Astrocyte (in vitro differentiated cells and primary cell): ENCODE measurements around the gene LORICRIN. TPM values are rescaled to one million over a fixed set of nuclear protein-coding genes. Genes with fewer than 3 reads are reported as not detected.

Experiments used
- DNase-seq: peaks from one replicate; pipeline ENCODE4 v3.0.0-alpha.2; 2010; ENCODE audit warnings: low read depth
- FAIRE-seq: peaks from 2 replicates; lab custom pipeline; 2011; peaks lifted over from hg19 to GRCh38; lab: Jason Lieb, UNC
- H2AFZ ChIP-seq: 2 replicates; pipeline ENCODE4 v1.6.0; 2012; ENCODE audit warnings: low read depth, low read length, inconsistent platforms
- H3K27ac ChIP-seq: 2 replicates; pipeline ENCODE4 v1.5.1; 2011; ENCODE audit warnings: low read depth, low read length, inconsistent platforms
- H3K27me3 ChIP-seq: 2 replicates; pipeline ENCODE4 v1.6.0; 2011; ENCODE audit warnings: low read length, inconsistent platforms; ENCODE audit not compliant: insufficient read depth
- H3K36me3 ChIP-seq: 2 replicates; pipeline ENCODE4 v1.5.1; 2011; ENCODE audit warnings: low read length, inconsistent platforms; ENCODE audit not compliant: insufficient read depth
- H3K4me1 ChIP-seq: 2 replicates; pipeline ENCODE4 v1.5.1; 2011; ENCODE audit warnings: low read length, inconsistent platforms; ENCODE audit not compliant: insufficient read depth
- H3K4me2 ChIP-seq: 2 replicates; pipeline ENCODE4 v1.6.0; 2012; ENCODE audit warnings: low read length, inconsistent platforms
- H3K4me3 ChIP-seq: 2 replicates; pipeline ENCODE4 v1.5.1; 2011; ENCODE audit warnings: low read depth, mild to moderate bottlenecking, low read length, inconsistent platforms; ENCODE audit not compliant: insufficient read depth
- H3K79me2 ChIP-seq: 2 replicates; pipeline ENCODE4 v1.6.0; 2012; ENCODE audit warnings: mild to moderate bottlenecking, low read length, inconsistent platforms; ENCODE audit not compliant: insufficient read depth
- H3K9ac ChIP-seq: 2 replicates; pipeline ENCODE4 v1.6.0; 2012; ENCODE audit warnings: mild to moderate bottlenecking, low read length, inconsistent platforms
- H3K9me3 ChIP-seq: 2 replicates; pipeline ENCODE4 v1.5.1; 2012; ENCODE audit warnings: low read depth, mild to moderate bottlenecking, low read length, inconsistent platforms; ENCODE audit not compliant: insufficient read depth
- H4K20me1 ChIP-seq: 2 replicates; pipeline ENCODE4 v1.6.0; 2012; ENCODE audit warnings: low read length, inconsistent platforms; ENCODE audit not compliant: insufficient read depth
- H3K27ac Mint-ChIP-seq: one replicate; pipeline ENCODE4 v1.8.0; 2021; ENCODE audit warnings: mild to moderate bottlenecking, mixed read lengths; ENCODE audit not compliant: unreplicated experiment
- H3K27me3 Mint-ChIP-seq: one replicate; pipeline ENCODE4 v1.8.0; 2021; ENCODE audit warnings: low read depth, mixed read lengths; ENCODE audit not compliant: unreplicated experiment
- H3K36me3 Mint-ChIP-seq: one replicate; pipeline ENCODE4 v1.8.0; 2021; ENCODE audit warnings: low read depth, mixed read lengths; ENCODE audit not compliant: unreplicated experiment
- H3K4me1 Mint-ChIP-seq: one replicate; pipeline ENCODE4 v1.8.0; 2021; ENCODE audit warnings: low read depth, mixed read lengths; ENCODE audit not compliant: unreplicated experiment
- H3K4me3 Mint-ChIP-seq: one replicate; pipeline ENCODE4 v1.8.0; 2021; ENCODE audit warnings: mild to moderate bottlenecking, moderate library complexity, mixed read lengths; ENCODE audit not compliant: unreplicated experiment
- H3K9me3 Mint-ChIP-seq: one replicate; pipeline ENCODE4 v1.8.0; 2021; ENCODE audit warnings: mild to moderate bottlenecking, mixed read lengths; ENCODE audit not compliant: unreplicated experiment
- CTCF ChIP-seq: IDR thresholded peaks from 2 replicates; pipeline ENCODE4 v1.5.1; 2011; ENCODE audit warnings: low read depth, mild to moderate bottlenecking, inconsistent platforms, low read length, moderate library complexity; ENCODE audit not compliant: insufficient read depth
- EZH2 ChIP-seq: IDR thresholded peaks from 2 replicates; pipeline ENCODE4 v1.6.1; 2012; ENCODE audit warnings: mild to moderate bottlenecking, low read length, inconsistent platforms; ENCODE audit not compliant: insufficient read depth
- total RNA-seq: library from RNA; stranded (reverse); gene quantifications from 2 replicates; pipeline ENCODE4 v1.2.1, GENCODE V29; 2021

The LORICRIN gene
- total RNA-seq, 1 donor from 2014 or later, result not detected

GRCh38 chr1:153213519-153213918, 46.0 kb upstream of the LORICRIN start:
- peaks cover 16% of the 10 kb centered on the region for H3K4me1 Mint-ChIP-seq
- no peaks in the 10 kb centered on the region for H4K20me1 ChIP-seq
- no peaks in the 10 kb centered on the region for H3K79me2 ChIP-seq
- H3K27ac Mint-ChIP-seq, result no peak overlapping the region
- H3K4me2 ChIP-seq, result no peak overlapping the region
- TF ChIP-seq CTCF, result no peak
- TF ChIP-seq EZH2, result no peak
- no peaks in the 10 kb centered on the region for H3K9me3 ChIP-seq
- DNase-seq (no peak), FAIRE-seq (no peak)
- no peak overlapping the region for H3K9ac ChIP-seq
- no peaks in the 10 kb centered on the region for H3K27me3 ChIP-seq
- no peaks in the 10 kb centered on the region for H3K4me1 ChIP-seq
- peaks cover 22% of the 10 kb centered on the region for H3K27me3 Mint-ChIP-seq
- H3K36me3 ChIP-seq, result no peaks in the 10 kb centered on the region
- no peak overlapping the region for H3K27ac ChIP-seq
- H3K4me3 ChIP-seq, result no peak overlapping the region
- H2AFZ ChIP-seq, result no peak overlapping the region
- no peak overlapping the region for H3K4me3 Mint-ChIP-seq
- no peaks in the 10 kb centered on the region for H3K36me3 Mint-ChIP-seq
- no peaks in the 10 kb centered on the region for H3K9me3 Mint-ChIP-seq

GRCh38 chr1:153217212-153217611, 42.3 kb upstream of the LORICRIN start, which contains the start of gene PRR9:
Gene PRR9, plus strand, starts transcription at chr1:153217584. Its CDS starts 561 bp downstream, at chr1:153218145.
- FAIRE-seq (no peak), DNase-seq (peak; percentile 10)
- Mint-ChIP-seq H3K4me1 (peaks cover 16% of the 10 kb centered on the region), H3K27ac (no peak within 1 kb of the TSS), H3K36me3 (no peaks in the 10 kb centered on the region), H3K4me3 (no peak within 1 kb of the TSS), H3K27me3 (peaks cover 25% of the 10 kb centered on the region), H3K9me3 (no peaks in the 10 kb centered on the region)
- Histone ChIP-seq H4K20me1 (no peaks in the 10 kb centered on the region), H3K27me3 (no peaks in the 10 kb centered on the region), H2AFZ (no peak within 1 kb of the TSS), H3K9ac (no peak within 1 kb of the TSS), H3K4me3 (no peak within 1 kb of the TSS), H3K36me3 (no peaks in the 10 kb centered on the region), H3K4me1 (no peaks in the 10 kb centered on the region), H3K79me2 (no peaks in the 10 kb centered on the region), H3K27ac (no peak within 1 kb of the TSS), H3K9me3 (no peaks in the 10 kb centered on the region), H3K4me2 (no peak within 1 kb of the TSS)
- TF ChIP-seq CTCF (no peak), EZH2 (no peak)

- no peak overlapping the region for H2AFZ ChIP-seq
- DNase-seq (no peak), FAIRE-seq (no peak)
- H3K4me3 Mint-ChIP-seq, result no peak overlapping the region
- H3K9me3 ChIP-seq, result no peaks in the 10 kb centered on the region
- no peak overlapping the region for H3K9ac ChIP-seq
- H3K4me3 ChIP-seq, result no peak overlapping the region
- peaks cover 16% of the 10 kb centered on the region for H3K4me1 Mint-ChIP-seq
- no peak overlapping the region for H3K27ac Mint-ChIP-seq
- no peaks in the 10 kb centered on the region for H3K79me2 ChIP-seq
- H3K36me3 ChIP-seq, result no peaks in the 10 kb centered on the region
- no peak overlapping the region for H3K4me2 ChIP-seq
- no peaks in the 10 kb centered on the region for H3K27me3 ChIP-seq
- no peaks in the 10 kb centered on the region for H4K20me1 ChIP-seq
- no peaks in the 10 kb centered on the region for H3K36me3 Mint-ChIP-seq
- H3K4me1 ChIP-seq, result no peaks in the 10 kb centered on the region
- H3K27me3 Mint-ChIP-seq, result peaks cover 23% of the 10 kb centered on the region
- TF ChIP-seq CTCF (no peak), EZH2 (no peak)
- no peaks in the 10 kb centered on the region for H3K9me3 Mint-ChIP-seq
- H3K27ac ChIP-seq, result no peak overlapping the region
Observed at GRCh38 chr1:153217744-153218416, 41.6 kb upstream of the LORICRIN start.
